Peyer's patch (tissue), 4 donors: Measurements from ENCODE around the gene LIG4.

Source experiments
- POLR2A ChIP-seq, 2 donors: fragments of 450-650 bp; IDR thresholded peaks; one replicate each; pipeline ENCODE4 v1.5.1; 2017; ENCODE audit warnings: antibody characterized with exemption in 2 of 2, mild to moderate bottlenecking in 2 of 2, moderate library complexity in 2 of 2
- TF ChIP-seq, protein P1 (sequence below), 6 experiments: fragments of 450-650 bp in 4 of 6; fragments of 200-600 bp in 2 of 6; sonication (generic) in 1 of 6; IDR thresholded peaks; one replicate each; pipeline ENCODE4 v1.5.1; 2017 to 2019; ENCODE audit warnings: antibody characterized with exemption in 6 of 6, mild to moderate bottlenecking in 3 of 6, moderate library complexity in 1 of 6

DNA sequence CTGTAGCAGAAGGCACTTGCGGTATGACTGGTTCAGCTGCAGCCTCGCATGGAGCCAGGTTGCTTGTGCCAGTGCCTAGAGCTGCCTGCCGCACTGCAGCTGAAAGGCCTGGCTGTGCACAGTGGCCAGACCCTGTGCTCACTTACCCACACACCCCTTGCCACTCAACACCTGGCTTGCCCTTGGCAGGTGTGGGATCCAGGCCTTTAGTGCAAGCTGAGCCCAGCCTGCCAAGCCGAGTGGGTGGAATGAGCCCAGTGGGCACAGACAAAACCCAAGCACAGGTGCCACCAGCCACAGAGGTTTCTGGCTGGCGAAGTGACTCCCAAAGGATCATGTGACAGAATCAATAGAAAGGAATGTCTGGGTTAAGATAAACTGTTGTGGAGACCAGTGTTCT, 19.5 kb downstream of the LIG4 start:
- TF ChIP-seq, protein P1, sequence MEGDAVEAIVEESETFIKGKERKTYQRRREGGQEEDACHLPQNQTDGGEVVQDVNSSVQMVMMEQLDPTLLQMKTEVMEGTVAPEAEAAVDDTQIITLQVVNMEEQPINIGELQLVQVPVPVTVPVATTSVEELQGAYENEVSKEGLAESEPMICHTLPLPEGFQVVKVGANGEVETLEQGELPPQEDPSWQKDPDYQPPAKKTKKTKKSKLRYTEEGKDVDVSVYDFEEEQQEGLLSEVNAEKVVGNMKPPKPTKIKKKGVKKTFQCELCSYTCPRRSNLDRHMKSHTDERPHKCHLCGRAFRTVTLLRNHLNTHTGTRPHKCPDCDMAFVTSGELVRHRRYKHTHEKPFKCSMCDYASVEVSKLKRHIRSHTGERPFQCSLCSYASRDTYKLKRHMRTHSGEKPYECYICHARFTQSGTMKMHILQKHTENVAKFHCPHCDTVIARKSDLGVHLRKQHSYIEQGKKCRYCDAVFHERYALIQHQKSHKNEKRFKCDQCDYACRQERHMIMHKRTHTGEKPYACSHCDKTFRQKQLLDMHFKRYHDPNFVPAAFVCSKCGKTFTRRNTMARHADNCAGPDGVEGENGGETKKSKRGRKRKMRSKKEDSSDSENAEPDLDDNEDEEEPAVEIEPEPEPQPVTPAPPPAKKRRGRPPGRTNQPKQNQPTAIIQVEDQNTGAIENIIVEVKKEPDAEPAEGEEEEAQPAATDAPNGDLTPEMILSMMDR (IDR thresholded peaks at IDR 0.05): no peak
- TF ChIP-seq POLR2A (IDR thresholded peaks at IDR 0.05): no peak
